Panc1 (cell line): ENCODE measurements around the gene EVI5. TPM values are rescaled to one million over a fixed set of nuclear protein-coding genes. Genes with fewer than 3 reads are reported as not detected.

Source experiments
- ATAC-seq: fragments of 200-7000 bp; cut with Tn5 transposase; 2 replicates; pipeline ENCODE4 v1.9.1; 2020; ENCODE audit warnings: mild to moderate bottlenecking, moderate library complexity
- BruUV-seq: library from RNA; stranded (reverse); fragments of 400-500 nt; replicated peaks from 2 replicates; lab custom pipeline; 2021; lab: Mats Ljungman, UMichigan
- CTCF ChIA-PET: fragments of 300-600 bp; sonication (Branson Sonifier 250); formaldehyde crosslinking; loops from one replicate; lab custom pipeline; 2022; ENCODE audit warnings: antibody characterized with exemption; lab: Charles Lee
- POLR2A ChIA-PET: fragments of 300-600 bp; sonication (Branson Sonifier 250); formaldehyde crosslinking; loops from one replicate; lab custom pipeline; 2022; ENCODE audit warnings: antibody characterized with exemption; lab: Charles Lee
- DNase-seq: peaks from one replicate; pipeline ENCODE4 v3.0.0-alpha.2; 2010; ENCODE audit warnings: low read depth, low spot score
- H3K27ac ChIP-seq: 2 replicates; pipeline ENCODE4 v1.5.1; 2011; ENCODE audit warnings: mild to moderate bottlenecking, low read length, inconsistent platforms
- H3K27me3 ChIP-seq: fragments of 200-500 bp; sonication (Bioruptor generic); 2 replicates; pipeline ENCODE4 v1.6.0; 2014; ENCODE audit warnings: low read length, inconsistent platforms; ENCODE audit not compliant: control insufficient read depth, insufficient read depth
- H3K36me3 ChIP-seq: fragments of 200-500 bp; sonication (Bioruptor generic); 2 replicates; pipeline ENCODE4 v1.5.1; 2014; ENCODE audit warnings: inconsistent platforms, mild to moderate bottlenecking, low read length, moderate library complexity; ENCODE audit not compliant: control insufficient read depth, insufficient read depth
- H3K4me1 ChIP-seq: 2 replicates; pipeline ENCODE4 v1.5.1; 2011; ENCODE audit warnings: inconsistent platforms, mild to moderate bottlenecking, low read length, moderate library complexity; ENCODE audit not compliant: control insufficient read depth, insufficient read depth
- H3K4me3 ChIP-seq, 2 experiments: 2 replicates each; pipeline ENCODE4 v1.5.1; 2011 to 2012; ENCODE audit warnings: low read depth in 2 of 2, low read length in 2 of 2, mild to moderate bottlenecking in 2 of 2, inconsistent platforms in 1 of 2, moderate library complexity in 1 of 2
- H3K9me3 ChIP-seq: fragments of 200-500 bp; sonication (Bioruptor generic); 2 replicates; pipeline ENCODE4 v1.5.1; 2014; ENCODE audit warnings: low read depth, mild to moderate bottlenecking, inconsistent platforms, low read length, moderate library complexity; ENCODE audit not compliant: control insufficient read depth, insufficient read depth
- CTCF ChIP-seq: fragments of 450-650 bp; IDR thresholded peaks from 2 replicates; pipeline ENCODE4 v1.5.1; 2017; ENCODE audit warnings: mild to moderate bottlenecking
- POLR2AphosphoS5 ChIP-seq: IDR thresholded peaks from 2 replicates; pipeline ENCODE4 v1.6.1; 2012; ENCODE audit warnings: mild to moderate bottlenecking, low read depth, low read length, moderate library complexity
- REST ChIP-seq, 2 experiments: IDR thresholded peaks; 2 replicates each; pipeline ENCODE4 v1.6.1; 2011 to 2012; ENCODE audit warnings: low read depth in 2 of 2, control low read depth in 1 of 2, low read length in 1 of 2, mild to moderate bottlenecking in 1 of 2, moderate library complexity in 1 of 2; ENCODE audit not compliant: insufficient read depth in 1 of 2
- SIN3A ChIP-seq: IDR thresholded peaks from 2 replicates; pipeline ENCODE4 v1.6.1; 2012; ENCODE audit warnings: low read depth, mild to moderate bottlenecking, low read length, moderate library complexity, borderline replicate concordance; ENCODE audit not compliant: insufficient read depth
- TCF7L2 ChIP-seq: IDR thresholded peaks from 2 replicates; pipeline ENCODE4 v1.6.1; 2011; ENCODE audit warnings: mild to moderate bottlenecking, low read depth, low read length, inconsistent platforms
- in situ Hi-C: cut with HindIII; loops from 2 replicates; pipeline ENCODE4 v1.10.0; 2016; ENCODE audit warnings: low sequenced_read_pairs, low pct_unique_long_range_greater_than_20kb
- intact Hi-C: fragments of 100-400 bp; cut with micrococcal nuclease; formaldehyde crosslinking; loops from one replicate; pipeline ENCODE4 v1.10.0; 2022; ENCODE audit not compliant: unreplicated experiment
- total RNA-seq: library from RNA; stranded (reverse); gene quantifications from one replicate; pipeline ENCODE4 v1.2.1, GENCODE V29; 2021; ENCODE audit not compliant: unreplicated experiment

Gene EVI5
- total RNA-seq, 1 experiment from 2014 or later = 21.2 TPM

DNA sequence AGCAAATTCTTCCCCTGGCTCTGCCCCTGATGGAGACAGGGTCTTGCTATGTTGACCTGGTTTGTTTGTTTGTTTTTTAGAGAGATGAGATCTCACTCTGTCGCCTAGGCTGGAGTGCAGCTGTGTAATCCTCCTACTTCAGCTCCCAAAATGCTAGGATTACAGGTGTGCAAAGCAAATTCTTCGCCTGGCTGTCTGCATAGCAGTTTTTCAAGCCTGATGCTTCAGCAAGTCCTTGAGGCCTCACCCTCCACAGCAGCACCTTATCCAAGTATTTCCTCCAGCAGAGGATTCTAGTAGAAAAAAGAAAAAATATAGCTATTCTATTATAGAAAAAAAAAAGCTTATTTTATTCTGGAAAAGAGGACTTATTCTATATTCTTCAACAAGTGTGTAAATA lies 31.8 kb upstream of the EVI5 start:
- H3K4me3 ChIP-seq = no peak overlapping the region
- H3K36me3 ChIP-seq = no peaks in the 10 kb centered on the region
- ATAC-seq (no peak), DNase-seq (no peak)
- TF ChIP-seq REST (IDR thresholded peaks at IDR 0.05; ENCODE audit: insufficient read depth in 1 of 2, low read depth in 2 of 2, low read length in 1 of 2) = no peak
- TF ChIP-seq TCF7L2 = no peak
- TF ChIP-seq POLR2AphosphoS5 = no peak
- TF ChIP-seq CTCF = no peak
- no peak for TF ChIP-seq SIN3A
- in situ Hi-C loops (no loop called here), intact Hi-C loops (no loop called here)
- BruUV-seq = no TSS peak
- ChIA-PET CTCF (no interaction called here), POLR2A (no interaction called here)
- H3K27ac ChIP-seq = no peak overlapping the region
- no peaks in the 10 kb centered on the region for H3K9me3 ChIP-seq
- no peaks in the 10 kb centered on the region for H3K4me1 ChIP-seq
- no peaks in the 10 kb centered on the region for H3K27me3 ChIP-seq

DNA sequence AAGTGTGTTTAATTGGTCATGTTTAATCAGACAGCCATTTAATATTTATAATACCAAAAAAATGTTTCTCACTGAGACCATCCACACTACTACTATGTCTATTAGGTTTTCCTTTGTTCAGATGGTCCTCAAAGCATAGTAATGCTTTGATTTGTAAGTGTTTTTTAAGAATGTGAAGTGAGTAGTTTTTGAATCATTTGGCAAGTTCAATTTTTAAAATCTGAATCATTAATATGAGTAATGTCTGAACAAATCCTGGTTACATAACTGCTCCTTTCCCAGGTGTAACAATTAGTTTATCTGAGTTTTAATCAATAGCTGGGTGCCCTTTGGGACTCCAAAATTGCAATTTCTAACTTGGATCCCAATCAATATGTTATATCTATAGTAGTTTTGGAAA lies 23.5 kb upstream of the EVI5 start:
- H3K36me3 ChIP-seq = no peaks in the 10 kb centered on the region
- no peak overlapping the region for H3K27ac ChIP-seq
- intact Hi-C loops = no loop called here
- ChIA-PET POLR2A (no interaction called here), CTCF (no interaction called here)
- TF ChIP-seq CTCF (no peak), REST (IDR thresholded peaks at IDR 0.05; ENCODE audit: insufficient read depth in 1 of 2, low read depth in 2 of 2, low read length in 1 of 2) (no peak), SIN3A (no peak), POLR2AphosphoS5 (no peak), TCF7L2 (no peak)
- DNase-seq (no peak), ATAC-seq (no peak)
- no TSS peak for BruUV-seq
- H3K4me1 ChIP-seq = no peaks in the 10 kb centered on the region
- no peaks in the 10 kb centered on the region for H3K27me3 ChIP-seq
- no peaks in the 10 kb centered on the region for H3K9me3 ChIP-seq
- no peak overlapping the region for H3K4me3 ChIP-seq
- in situ Hi-C loops = no loop called here
